Smooth muscle cell of the brain vasculature (primary cell): ENCODE data around the gene CLNK.

Experiments
- DNase-seq: peaks from one replicate; pipeline ENCODE4 v3.0.0-alpha.2; 2012; ENCODE audit warnings: low read depth, low spot score

CLNK gene, protein sequence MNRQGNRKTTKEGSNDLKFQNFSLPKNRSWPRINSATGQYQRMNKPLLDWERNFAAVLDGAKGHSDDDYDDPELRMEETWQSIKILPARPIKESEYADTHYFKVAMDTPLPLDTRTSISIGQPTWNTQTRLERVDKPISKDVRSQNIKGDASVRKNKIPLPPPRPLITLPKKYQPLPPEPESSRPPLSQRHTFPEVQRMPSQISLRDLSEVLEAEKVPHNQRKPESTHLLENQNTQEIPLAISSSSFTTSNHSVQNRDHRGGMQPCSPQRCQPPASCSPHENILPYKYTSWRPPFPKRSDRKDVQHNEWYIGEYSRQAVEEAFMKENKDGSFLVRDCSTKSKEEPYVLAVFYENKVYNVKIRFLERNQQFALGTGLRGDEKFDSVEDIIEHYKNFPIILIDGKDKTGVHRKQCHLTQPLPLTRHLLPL

DNA sequence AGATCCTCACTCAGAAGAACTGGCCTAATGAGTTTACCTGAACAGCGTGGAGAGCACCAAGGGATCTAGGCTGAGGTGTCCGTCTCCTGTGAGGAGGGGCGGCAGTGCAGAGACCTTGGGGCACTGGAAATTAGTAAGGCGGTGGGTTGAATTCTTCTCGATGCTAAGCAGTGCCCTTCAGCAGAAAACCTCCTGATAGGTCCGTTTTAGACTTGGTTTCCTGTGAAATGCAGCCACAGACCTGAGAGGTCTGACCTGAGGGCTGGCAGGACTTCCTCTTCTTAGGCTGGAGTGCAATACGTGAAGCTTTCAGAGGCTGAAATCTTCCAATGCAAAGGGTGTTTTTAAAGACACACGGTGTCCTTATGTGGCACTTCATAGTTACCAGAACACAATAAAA is at the start of gene CLNK:
Gene CLNK (minus strand): TSS at position 138 of the 400 bp plus-strand sequence. CDS start 16,899 bp downstream, outside the sequence.
- no peak for DNase-seq

- no peak for DNase-seq
Observed at GRCh38 chr4:10733481-10734062, 49.0 kb upstream of the CLNK start.

DNA sequence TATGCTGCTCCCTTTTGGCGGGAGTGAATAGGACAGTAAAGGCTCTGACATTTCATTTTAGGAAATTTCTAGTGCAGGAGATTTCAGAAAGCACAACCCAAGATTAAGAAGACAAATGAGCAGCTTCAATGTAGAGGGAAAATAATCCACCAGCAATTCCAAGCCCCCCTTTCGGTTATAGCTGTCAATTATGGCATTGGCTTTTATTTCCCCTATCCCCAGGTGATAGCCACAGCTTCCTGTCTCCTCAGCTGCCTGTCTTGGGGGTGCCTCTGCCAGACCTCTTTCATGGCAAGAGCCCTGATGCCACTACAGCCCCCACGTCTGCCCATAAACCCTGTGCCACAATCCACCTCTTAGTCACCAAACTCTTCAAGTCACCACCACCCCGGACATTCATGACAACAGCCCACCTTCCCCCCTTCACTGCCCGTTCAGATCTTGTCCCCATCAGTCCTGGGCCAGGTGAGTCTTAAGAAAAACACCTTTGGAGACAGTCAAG is 48.4 kb upstream of the CLNK start:
- DNase-seq: no peak

DNA sequence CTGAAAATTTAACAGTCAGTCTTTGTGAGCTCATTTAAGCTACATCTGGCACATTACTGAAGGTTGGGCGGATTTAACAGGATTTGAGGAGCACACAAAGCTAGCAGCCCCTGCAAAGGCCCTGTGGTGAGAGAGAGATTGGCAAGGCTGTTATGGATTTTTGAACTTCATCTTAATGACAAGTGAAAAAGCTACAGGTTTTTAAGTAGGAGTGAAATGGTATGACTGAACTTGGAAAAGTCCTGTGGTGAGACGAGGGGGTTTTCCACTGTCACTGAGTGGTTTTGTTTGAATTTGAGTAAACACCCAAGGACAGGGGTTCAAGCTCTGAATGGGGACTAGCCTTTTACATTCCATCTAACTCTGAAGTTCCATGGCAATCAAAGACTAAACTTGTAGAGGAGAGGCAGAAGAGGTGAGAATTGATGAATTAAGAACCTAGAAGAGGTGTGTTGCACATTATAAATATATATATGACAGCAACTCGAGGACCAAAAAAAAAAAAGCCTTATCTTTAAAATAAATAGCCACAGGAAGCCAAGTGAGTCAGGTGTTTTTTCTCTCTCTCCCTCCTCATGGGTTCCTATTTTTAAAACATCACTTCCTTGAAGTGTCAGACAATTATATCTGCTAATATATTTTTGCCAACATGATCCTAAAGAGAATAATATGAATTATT is 47.8 kb upstream of the CLNK start:
- no peak for DNase-seq

DNA sequence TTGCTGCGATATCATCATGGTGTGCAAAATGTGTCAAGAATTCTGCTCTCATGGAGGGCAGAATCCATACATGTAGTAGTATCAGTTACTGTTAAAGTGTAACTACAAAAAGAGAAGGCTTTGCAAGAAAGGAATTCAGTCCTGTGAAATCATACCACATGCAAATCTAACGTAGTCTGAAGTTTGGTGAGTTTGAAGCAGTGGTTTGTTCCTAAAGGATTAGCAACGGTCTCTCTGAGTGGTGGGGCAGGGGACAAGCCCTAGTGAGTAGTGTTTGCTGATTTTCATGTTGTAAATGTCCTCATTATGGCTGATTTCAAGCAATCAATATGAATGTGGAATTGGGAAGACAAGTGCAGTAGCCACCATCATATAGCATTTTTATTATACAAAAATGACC is 47.1 kb upstream of the CLNK start:
- no peak for DNase-seq

GRCh38 chr4:10731162-10731561 is 46.6 kb upstream of the CLNK start:
- DNase-seq: no peak

- DNase-seq: no peak
Observed at GRCh38 chr4:10730590-10730989, 46.0 kb upstream of the CLNK start.

DNA sequence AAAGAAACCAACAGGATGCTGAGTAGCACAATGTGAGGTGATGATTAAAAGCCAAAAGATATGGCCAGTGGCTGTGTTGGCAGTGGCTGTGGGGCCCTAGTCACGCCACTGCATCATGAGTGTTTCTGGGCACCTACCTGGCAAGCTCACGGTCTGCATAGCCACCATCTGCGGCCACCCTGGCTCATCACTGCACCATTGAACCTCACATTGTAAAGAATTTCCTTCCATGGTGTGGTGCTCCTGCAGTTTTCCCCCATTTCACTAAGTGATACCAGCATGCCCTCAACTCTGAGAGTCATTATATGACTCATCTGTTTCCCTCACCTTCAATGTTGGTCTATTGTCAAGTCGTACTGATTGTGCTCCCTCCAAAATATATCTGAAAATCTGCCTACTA is 45.5 kb upstream of the CLNK start:
- DNase-seq: no peak

DNA sequence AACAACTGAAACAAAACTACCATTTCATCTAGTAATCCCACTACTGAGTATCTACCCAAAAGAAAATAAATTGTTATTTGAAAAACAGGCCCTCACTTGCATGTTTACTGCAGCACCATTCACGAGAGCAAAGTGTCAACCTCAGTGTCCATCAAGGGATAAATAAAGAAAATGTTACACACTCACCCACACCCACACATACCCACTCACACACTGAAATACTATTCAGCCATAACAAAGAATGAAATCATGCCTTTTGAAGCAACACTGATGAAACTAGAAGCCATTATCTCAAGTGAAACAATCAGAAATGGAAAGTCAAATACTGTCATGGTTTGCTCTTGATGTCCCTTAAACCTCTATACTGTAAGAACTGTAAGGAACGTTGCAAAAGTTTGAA is 44.8 kb upstream of the CLNK start:
- DNase-seq: no peak

- DNase-seq: no peak
Observed at GRCh38 chr4:10728016-10728415, 43.4 kb upstream of the CLNK start.

DNA sequence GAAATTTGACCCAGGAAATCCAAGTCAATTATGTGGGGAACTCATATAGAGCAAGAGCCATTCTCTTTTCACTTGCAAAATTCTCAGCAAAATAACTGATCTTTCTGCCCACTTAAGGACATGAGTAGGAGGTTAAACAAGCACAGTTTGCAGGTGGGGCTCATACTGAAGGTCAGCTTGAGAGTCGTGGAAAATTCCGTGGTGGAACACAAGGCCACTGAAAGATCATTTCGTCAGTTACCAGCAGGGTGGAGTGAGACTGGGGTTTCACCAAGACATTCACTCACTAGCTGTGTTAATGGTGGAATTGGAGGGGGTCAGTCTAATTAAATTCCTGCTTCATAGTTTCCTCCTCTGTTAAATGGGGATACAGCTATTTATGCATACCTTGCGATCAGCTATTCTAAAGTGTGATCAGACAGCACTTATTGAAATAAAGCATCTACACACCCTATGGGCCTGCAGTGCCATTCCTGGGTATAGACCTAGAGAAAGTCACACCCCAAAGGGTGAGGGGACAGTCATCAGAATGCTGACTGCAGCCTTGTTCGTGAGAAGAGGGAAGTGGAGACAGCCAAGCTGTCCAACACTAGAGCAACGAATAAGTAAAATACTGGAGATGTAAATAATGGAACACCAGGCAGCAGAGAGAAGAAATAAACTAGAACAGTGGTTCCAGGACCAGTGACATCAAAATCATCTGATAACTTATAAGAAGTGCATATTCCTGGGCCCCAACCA is 42.7 kb upstream of the CLNK start:
- no peak for DNase-seq

GRCh38 chr4:10722957-10723356 is 38.4 kb upstream of the CLNK start:
- DNase-seq: no peak

DNA sequence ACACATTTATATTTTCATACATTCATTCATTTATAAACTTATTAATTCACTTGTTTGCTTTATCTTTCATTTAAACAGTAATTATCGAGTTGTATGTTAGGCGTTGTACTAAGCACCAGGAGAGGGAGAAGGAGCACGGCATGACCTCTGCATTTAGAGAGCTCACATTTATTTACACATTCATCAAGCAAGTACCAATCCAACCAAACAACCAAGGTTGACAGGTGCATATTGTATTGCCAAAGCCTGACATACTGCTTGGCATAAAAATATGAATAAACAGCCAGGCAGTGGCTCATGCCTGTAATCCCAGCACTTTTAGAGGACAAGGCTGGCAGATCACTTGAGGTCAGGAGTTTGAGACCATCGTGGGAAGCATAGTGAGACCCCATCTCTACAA is 37.0 kb upstream of the CLNK start:
- DNase-seq: no peak

DNA sequence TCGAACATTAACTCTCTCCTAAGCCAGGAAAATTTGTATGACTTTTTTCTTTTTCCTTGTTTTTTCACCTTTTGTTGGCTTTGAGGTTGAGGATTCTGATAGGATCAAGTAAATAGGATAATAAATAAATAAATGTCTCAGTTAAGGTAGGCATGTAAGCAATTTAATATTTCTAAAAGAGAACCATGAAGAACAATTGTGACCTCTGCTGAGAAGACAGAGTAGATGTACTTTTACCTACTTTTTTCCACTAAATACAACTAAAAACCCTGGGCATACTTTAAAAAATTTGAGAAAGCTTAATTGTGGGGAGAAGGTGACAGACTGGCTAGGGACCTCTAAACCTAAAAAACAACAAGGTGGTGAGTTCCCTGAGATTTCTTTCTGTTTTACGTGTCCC is 31.6 kb upstream of the CLNK start:
- no peak for DNase-seq

GRCh38 chr4:10715696-10716095 is 31.1 kb upstream of the CLNK start:
- no peak for DNase-seq

DNA sequence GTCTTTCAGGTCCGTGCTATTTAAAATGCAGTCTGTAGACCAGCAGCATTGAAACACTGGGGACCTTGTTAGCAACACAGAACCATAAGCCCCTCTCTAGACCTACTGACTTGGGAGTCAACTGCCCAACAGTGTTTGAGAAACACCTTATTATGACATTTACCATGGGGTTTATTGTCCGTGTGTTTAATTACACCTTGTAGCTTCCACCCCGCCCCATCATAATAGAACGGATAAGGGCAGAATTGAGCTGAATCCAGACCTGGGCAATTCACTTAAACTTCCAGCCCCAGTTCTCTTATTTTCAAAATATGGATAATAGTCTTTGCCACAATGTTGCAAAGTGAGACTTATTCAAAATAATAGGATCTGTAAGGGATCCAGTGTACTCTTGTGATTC is 30.6 kb upstream of the CLNK start:
- DNase-seq: no peak

- no peak for DNase-seq
Observed at GRCh38 chr4:10713591-10713990, 29.0 kb upstream of the CLNK start.

DNA sequence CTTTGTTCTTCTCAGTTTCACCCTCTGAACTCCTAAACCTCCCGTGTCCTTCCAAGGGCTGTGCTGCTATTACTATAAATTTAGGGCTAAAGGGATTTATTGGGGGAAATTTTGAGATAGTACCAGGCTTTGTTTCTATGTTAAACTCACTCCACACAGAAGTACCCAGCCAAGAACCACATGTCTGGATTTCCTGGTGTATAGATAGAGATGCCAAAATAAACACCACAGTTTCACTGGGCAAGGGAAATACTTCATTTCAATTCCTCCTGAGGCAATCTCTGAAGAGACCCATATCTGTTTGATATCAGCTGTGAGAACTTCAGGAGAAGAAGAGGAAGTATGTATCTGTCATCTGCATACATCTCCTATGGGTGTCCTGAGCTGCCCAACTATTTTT is 21.7 kb upstream of the CLNK start:
- no peak for DNase-seq

DNA sequence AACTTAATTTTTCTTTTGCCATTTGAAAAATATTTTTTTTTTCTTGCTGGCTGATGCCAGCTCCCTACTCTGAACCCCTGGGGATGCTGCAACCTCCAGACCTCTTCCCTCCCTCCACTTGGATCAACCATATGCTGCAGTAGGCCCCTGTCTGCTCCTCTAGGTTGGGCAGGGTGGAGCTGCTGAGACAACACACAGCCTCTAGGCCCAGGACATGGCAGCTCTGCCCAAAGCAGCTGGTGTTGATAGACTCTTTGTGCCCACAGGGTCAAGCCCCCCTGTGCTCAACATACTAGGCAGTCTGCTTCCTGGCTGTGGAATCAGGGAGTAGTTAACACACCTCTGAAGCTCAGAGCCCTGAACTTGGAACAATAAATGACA is 19.9 kb upstream of the CLNK start:
- no peak for DNase-seq

DNA sequence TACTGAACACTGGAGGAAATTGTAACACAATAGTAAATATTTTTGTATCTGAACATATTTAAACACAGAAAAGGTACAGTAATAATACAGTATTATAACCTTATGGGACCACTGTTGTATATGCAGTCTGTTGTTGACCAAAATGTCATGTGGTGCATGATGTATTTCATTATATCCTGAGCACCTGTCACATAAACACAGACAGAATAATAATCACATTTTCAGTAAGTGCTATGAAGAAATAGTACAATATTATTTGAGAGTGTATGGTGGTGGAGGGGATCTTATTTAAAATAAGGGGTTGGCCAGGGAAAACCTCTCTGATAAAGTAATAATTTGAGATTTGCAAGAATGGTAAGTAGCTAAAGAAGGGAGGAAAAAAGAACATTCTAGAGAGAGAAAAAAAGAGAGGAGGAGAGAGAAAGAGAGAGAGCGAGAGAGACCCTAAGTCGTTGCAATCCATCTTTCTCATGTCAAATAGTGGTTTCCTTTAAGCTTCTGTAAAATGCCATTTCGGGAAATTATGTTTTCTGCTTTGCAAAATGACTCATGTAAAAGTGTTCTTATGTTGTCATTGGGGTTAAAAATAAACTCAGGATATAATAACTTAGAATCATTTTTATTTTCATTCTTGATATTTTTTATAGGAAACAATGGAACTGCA is 19.3 kb upstream of the CLNK start:
- DNase-seq: no peak

- DNase-seq: no peak
Observed at GRCh38 chr4:10703156-10703555, 18.6 kb upstream of the CLNK start.
